ENCODE measurements around the gene PDGFC. TPM values are rescaled to one million over a fixed set of nuclear protein-coding genes. Genes with fewer than 3 reads are reported as not detected.

The PDGFC gene
- total RNA-seq, 1 donor from 2014 or later, result 39.9 TPM

- Mint-ChIP-seq H3K9me3 (peaks cover 6% of the 10 kb centered on the region), H3K4me1 (ENCODE audit: unreplicated experiment) (no peaks in the 10 kb centered on the region), H3K36me3 (no peaks in the 10 kb centered on the region), H3K4me3 (no peak overlapping the region), H3K27me3 (no peaks in the 10 kb centered on the region), H3K27ac (no peak overlapping the region)
- no peak for DNase-seq (ENCODE audit: extremely low spot score, unreplicated experiment)
- TF ChIP-seq CTCF (conservative IDR thresholded peaks at IDR 0.05), result no peak
Observed at GRCh38 chr4:156723951-156724668, 247.5 kb downstream of the PDGFC start.

GRCh38 chr4:156718226-156718625 is 253.4 kb downstream of the PDGFC start:
- Mint-ChIP-seq H3K36me3 (no peaks in the 10 kb centered on the region), H3K27ac (no peak overlapping the region), H3K4me1 (ENCODE audit: unreplicated experiment) (no peaks in the 10 kb centered on the region), H3K9me3 (peaks cover 6% of the 10 kb centered on the region), H3K4me3 (no peak overlapping the region), H3K27me3 (no peaks in the 10 kb centered on the region)
- no peak for DNase-seq (ENCODE audit: extremely low spot score, unreplicated experiment)
- no peak for TF ChIP-seq CTCF (conservative IDR thresholded peaks at IDR 0.05)

- H3K27ac Mint-ChIP-seq, result no peak overlapping the region
- no peak for DNase-seq (ENCODE audit: extremely low spot score, unreplicated experiment)
- no peak overlapping the region for H3K4me3 Mint-ChIP-seq
- no peaks in the 10 kb centered on the region for H3K36me3 Mint-ChIP-seq
- TF ChIP-seq CTCF (conservative IDR thresholded peaks at IDR 0.05), result no peak
- H3K4me1 Mint-ChIP-seq (ENCODE audit: unreplicated experiment), result no peaks in the 10 kb centered on the region
- H3K27me3 Mint-ChIP-seq, result no peaks in the 10 kb centered on the region
- H3K9me3 Mint-ChIP-seq, result no peaks in the 10 kb centered on the region
Observed at GRCh38 chr4:156711193-156711590, 260.4 kb downstream of the PDGFC start.

Other genes starting within 250 kb of the PDGFC start
- 5.0 and 5.2 TPM in 2 replicates for gene GLRB, start 104.4 kb upstream of the PDGFC start, total RNA-seq (ENCODE audit: low replicate concordance)
- 4.3 and 12.0 TPM in 2 replicates for gene GRIA2, start 248.9 kb upstream of the PDGFC start, total RNA-seq (ENCODE audit: low replicate concordance)